ENCODE data around the gene RBMY1D. TPM values are rescaled to one million over a fixed set of nuclear protein-coding genes. Genes with fewer than 3 reads are reported as not detected.
"Not testable (repeated sequence)": the region's sequence is repeated elsewhere in the genome, so short reads cannot be mapped to it uniquely, and the experiment has no call there.

RBMY1D gene
- not detected in 3 replicates for total RNA-seq (2021)
- Bru-seq, nascent RNA: not detected
- long read RNA-seq, experiment 1: 0 reads
- long read RNA-seq, experiment 2: 0 reads
- long read RNA-seq, experiment 3: 0 reads

DNA sequence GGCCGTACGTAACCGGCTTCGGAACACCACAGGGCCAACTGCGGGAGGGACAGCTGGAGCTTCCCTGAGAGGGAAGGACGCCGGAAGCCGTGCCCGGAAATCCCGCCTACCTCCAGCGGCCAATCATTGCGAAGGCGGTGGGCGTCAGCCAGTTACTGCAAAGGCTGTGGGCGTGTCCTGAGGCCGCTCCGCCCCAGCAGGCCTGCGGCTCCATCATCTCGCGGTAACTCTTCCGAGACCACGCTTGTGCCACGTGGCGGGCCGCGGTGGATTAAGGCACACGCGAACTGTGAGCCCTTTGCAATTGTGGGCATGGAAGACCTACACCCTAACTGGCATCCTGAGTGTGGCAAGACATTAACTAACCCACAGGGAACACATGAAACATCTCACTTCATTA is at the start of gene RBMY1D:
TSS of gene RBMY1D (minus strand) at position 101 of the 400 bp plus-strand sequence. CDS start 2,013 bp downstream, outside the sequence.
- H3K4me1 Mint-ChIP-seq; CTCF ChIA-PET; H3K27me3 Mint-ChIP-seq (ENCODE audit: low read depth); H3K4me3 Mint-ChIP-seq; H3K36me3 Mint-ChIP-seq; POLR2A ChIA-PET; H3K9me3 Mint-ChIP-seq; H3K27ac Mint-ChIP-seq; DNase-seq (ENCODE audit: low spot score); ATAC-seq: not testable (repeated sequence)

DNA sequence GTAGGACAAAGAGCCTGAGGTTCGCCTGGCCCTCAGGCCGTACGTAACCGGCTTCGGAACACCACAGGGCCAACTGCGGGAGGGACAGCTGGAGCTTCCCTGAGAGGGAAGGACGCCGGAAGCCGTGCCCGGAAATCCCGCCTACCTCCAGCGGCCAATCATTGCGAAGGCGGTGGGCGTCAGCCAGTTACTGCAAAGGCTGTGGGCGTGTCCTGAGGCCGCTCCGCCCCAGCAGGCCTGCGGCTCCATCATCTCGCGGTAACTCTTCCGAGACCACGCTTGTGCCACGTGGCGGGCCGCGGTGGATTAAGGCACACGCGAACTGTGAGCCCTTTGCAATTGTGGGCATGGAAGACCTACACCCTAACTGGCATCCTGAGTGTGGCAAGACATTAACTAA is 23.6 kb upstream of the RBMY1D start, which contains the start of gene RBMY1E:
TSS of gene RBMY1E (minus strand) at position 101 of the 400 bp plus-strand sequence. CDS start 1,978 bp downstream, outside the sequence.
- H3K27ac Mint-ChIP-seq; H3K4me3 Mint-ChIP-seq; ATAC-seq; H3K4me1 Mint-ChIP-seq; H3K9me3 Mint-ChIP-seq; H3K36me3 Mint-ChIP-seq; H3K27me3 Mint-ChIP-seq (ENCODE audit: low read depth); DNase-seq (ENCODE audit: low spot score); CTCF ChIA-PET; POLR2A ChIA-PET: not testable (repeated sequence)

DNA sequence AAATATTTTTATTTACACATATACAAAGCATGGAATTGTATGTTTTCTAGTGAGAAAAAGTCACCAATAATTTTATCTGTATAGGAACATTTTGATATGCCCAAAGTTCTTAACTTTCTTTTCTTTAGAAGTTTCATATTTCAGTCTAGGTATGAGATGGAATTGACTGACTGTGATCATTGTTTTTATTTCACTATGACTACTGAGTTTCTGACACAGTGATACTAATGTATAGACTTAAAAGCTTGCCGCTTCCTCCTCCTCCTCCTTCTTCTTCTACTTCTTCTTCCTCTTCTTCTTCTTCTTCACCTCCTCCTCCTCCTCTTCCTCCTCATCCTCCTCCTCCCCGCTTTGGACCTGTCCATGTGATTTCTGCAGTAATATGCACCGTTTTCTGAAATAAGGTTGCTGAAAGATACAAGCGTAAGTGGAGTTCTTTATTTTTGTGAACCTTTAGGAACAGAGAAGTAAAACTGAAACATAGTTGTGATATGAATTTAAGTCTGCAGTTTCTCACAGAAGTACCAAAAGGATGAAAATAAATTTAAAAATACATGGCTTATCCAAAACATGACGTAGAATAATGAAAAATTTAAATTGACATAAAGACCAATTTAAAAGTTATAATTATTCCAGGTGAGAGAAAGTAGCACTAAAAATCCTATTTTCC is 24.8 kb downstream of the RBMY1D start:
- H3K4me1 Mint-ChIP-seq; H3K36me3 Mint-ChIP-seq; H3K27me3 Mint-ChIP-seq (ENCODE audit: low read depth); H3K27ac Mint-ChIP-seq; ATAC-seq; POLR2A ChIA-PET; CTCF ChIA-PET; DNase-seq (ENCODE audit: low spot score); H3K9me3 Mint-ChIP-seq; H3K4me3 Mint-ChIP-seq: not testable (repeated sequence)

DNA sequence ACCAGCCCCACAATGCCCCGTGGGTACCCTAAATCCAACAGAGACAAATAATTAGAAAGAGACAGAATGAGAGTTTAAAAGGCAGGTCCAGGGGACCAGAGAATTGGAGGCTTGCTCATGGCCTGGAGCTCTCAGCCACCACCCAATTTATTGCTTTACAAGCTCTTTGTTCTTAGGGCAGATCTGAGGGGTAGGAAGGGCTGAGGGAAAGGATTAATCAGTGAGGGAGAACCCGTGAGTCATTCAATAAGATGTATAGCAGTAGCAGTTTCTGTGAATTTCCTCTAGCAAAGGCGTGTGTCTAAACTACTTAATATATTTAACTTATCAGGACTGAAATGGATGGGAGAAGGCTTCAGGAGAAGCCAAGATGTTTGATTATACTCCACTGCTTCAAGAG is 48.8 kb downstream of the RBMY1D start:
- Mint-ChIP-seq H3K9me3 (peaks cover 35% of the 10 kb centered on the region), H3K27ac (no peak overlapping the region), H3K4me1 (no peaks in the 10 kb centered on the region), H3K27me3 (ENCODE audit: low read depth) (no peaks in the 10 kb centered on the region; the same call in 1 of the 2 replicates), H3K36me3 (peaks cover 20% of the 10 kb centered on the region), H3K4me3 (no peak overlapping the region)
- no peak for ATAC-seq
- TF ChIP-seq, protein P1, sequence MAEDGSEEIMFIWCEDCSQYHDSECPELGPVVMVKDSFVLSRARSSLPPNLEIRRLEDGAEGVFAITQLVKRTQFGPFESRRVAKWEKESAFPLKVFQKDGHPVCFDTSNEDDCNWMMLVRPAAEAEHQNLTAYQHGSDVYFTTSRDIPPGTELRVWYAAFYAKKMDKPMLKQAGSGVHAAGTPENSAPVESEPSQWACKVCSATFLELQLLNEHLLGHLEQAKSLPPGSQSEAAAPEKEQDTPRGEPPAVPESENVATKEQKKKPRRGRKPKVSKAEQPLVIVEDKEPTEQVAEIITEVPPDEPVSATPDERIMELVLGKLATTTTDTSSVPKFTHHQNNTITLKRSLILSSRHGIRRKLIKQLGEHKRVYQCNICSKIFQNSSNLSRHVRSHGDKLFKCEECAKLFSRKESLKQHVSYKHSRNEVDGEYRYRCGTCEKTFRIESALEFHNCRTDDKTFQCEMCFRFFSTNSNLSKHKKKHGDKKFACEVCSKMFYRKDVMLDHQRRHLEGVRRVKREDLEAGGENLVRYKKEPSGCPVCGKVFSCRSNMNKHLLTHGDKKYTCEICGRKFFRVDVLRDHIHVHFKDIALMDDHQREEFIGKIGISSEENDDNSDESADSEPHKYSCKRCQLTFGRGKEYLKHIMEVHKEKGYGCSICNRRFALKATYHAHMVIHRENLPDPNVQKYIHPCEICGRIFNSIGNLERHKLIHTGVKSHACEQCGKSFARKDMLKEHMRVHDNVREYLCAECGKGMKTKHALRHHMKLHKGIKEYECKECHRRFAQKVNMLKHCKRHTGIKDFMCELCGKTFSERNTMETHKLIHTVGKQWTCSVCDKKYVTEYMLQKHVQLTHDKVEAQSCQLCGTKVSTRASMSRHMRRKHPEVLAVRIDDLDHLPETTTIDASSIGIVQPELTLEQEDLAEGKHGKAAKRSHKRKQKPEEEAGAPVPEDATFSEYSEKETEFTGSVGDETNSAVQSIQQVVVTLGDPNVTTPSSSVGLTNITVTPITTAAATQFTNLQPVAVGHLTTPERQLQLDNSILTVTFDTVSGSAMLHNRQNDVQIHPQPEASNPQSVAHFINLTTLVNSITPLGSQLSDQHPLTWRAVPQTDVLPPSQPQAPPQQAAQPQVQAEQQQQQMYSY (CRISPR knock-in tag; IDR thresholded peaks at IDR 0.05): no peak
- TF ChIP-seq, protein P2, sequence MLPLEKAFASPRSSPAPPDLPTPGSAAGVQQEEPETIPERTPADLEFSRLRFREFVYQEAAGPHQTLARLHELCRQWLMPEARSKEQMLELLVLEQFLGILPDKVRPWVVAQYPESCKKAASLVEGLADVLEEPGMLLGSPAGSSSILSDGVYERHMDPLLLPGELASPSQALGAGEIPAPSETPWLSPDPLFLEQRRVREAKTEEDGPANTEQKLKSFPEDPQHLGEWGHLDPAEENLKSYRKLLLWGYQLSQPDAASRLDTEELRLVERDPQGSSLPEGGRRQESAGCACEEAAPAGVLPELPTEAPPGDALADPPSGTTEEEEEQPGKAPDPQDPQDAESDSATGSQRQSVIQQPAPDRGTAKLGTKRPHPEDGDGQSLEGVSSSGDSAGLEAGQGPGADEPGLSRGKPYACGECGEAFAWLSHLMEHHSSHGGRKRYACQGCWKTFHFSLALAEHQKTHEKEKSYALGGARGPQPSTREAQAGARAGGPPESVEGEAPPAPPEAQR (CRISPR knock-in tag; IDR thresholded peaks at IDR 0.05): no peak
- no peak for TF ChIP-seq TEAD1 (CRISPR knock-in tag; IDR thresholded peaks at IDR 0.05)
- no peak for TF ChIP-seq ZNF671 (CRISPR knock-in tag; IDR thresholded peaks at IDR 0.05)
- TF ChIP-seq, protein P3, sequence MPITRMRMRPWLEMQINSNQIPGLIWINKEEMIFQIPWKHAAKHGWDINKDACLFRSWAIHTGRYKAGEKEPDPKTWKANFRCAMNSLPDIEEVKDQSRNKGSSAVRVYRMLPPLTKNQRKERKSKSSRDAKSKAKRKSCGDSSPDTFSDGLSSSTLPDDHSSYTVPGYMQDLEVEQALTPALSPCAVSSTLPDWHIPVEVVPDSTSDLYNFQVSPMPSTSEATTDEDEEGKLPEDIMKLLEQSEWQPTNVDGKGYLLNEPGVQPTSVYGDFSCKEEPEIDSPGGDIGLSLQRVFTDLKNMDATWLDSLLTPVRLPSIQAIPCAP (CRISPR knock-in tag; IDR thresholded peaks at IDR 0.05): no peak
- TF ChIP-seq, protein P4, sequence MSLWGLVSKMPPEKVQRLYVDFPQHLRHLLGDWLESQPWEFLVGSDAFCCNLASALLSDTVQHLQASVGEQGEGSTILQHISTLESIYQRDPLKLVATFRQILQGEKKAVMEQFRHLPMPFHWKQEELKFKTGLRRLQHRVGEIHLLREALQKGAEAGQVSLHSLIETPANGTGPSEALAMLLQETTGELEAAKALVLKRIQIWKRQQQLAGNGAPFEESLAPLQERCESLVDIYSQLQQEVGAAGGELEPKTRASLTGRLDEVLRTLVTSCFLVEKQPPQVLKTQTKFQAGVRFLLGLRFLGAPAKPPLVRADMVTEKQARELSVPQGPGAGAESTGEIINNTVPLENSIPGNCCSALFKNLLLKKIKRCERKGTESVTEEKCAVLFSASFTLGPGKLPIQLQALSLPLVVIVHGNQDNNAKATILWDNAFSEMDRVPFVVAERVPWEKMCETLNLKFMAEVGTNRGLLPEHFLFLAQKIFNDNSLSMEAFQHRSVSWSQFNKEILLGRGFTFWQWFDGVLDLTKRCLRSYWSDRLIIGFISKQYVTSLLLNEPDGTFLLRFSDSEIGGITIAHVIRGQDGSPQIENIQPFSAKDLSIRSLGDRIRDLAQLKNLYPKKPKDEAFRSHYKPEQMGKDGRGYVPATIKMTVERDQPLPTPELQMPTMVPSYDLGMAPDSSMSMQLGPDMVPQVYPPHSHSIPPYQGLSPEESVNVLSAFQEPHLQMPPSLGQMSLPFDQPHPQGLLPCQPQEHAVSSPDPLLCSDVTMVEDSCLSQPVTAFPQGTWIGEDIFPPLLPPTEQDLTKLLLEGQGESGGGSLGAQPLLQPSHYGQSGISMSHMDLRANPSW (CRISPR knock-in tag; conservative IDR thresholded peaks at IDR 0.05; ENCODE audit: low read depth): no peak
- no peak for TF ChIP-seq ZNF263 (CRISPR knock-in tag; IDR thresholded peaks at IDR 0.05; ENCODE audit: low read depth)
- no peak for TF ChIP-seq OVOL2 (CRISPR knock-in tag; IDR thresholded peaks at IDR 0.05; ENCODE audit: borderline replicate concordance)
- POLR2A ChIA-PET: no interaction called here
- CTCF ChIA-PET: no interaction called here
- no peak for DNase-seq (ENCODE audit: low spot score)
